HG03520 (cell line): ENCODE measurements around the gene ANKRD13A.
"Not testable (repeated sequence)": the region's sequence is repeated elsewhere in the genome, so short reads cannot be mapped to it uniquely, and the experiment has no call there.

Experiments used
- ATAC-seq: cut with Tn5 transposase; IDR thresholded peaks from one replicate; pipeline ENCODE4 v1.9.1; 2021; ENCODE audit warnings: mild to moderate bottlenecking, moderate library complexity; ENCODE audit not compliant: unreplicated experiment

The ANKRD13A gene

DNA sequence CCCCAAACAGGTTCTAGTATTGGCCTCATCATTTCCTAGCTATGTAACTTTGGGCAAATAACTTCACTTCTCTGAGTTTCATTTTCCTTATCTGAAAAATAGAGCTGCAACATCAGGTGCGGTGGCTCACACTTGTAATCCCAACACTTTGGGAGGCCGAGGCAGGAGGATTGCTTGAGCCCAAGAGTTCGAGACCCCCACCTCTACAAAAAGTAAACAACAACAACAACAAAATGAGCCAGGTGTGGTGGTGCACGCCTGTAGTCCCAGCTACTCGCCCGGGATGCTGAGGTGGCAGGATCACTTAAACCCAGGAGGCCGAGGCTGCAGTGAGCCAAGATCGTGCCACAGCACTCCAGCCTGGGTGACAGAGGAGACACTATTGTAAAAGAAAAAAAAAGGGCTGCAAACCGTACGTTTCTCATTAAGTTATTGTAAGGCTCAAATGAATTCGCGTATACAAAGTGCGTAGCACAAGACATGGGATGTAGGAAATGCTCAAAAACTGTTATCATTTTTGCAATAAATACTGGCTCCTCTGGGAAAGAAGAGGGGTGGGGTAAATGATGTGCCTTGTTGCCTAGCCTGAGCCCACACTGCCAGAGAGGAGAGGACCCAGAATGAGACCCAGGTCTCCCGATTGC lies 48.2 kb downstream of the ANKRD13A start:
- ATAC-seq, result no peak

- peak; percentile 97 for ATAC-seq
Observed at GRCh38 chr12:110048242-110049027, 49.2 kb downstream of the ANKRD13A start, which contains the start of gene C12orf76. Gene C12orf76 (minus strand): TSS chr12:110048522. CDS start chr12:110048495, 27 bp downstream.

- not testable (repeated sequence) for ATAC-seq
Observed at GRCh38 chr12:110049034-110049433, 49.8 kb downstream of the ANKRD13A start.

GRCh38 chr12:110049666-110050065 lies 50.4 kb downstream of the ANKRD13A start:
- ATAC-seq, result not testable (repeated sequence)

DNA sequence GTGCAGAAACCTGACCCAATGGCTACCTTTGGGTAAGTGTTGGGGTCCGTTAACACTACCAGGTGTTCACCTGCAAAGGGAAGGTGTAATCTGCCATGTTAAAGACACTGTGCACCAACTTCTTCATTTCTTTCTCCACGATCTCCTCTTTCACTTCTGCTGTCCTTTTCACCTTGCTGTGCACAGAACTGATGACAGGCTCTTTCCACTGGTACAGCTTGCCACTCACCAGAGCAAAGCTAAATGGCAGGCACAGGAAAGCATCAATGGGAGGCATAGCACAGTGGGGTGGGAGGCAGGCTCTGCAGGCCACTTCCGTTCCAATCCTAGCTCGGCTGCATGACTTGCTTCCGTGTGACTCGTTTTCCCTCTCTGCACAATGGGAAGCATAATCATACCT lies 51.7 kb downstream of the ANKRD13A start:
- ATAC-seq, result no peak

DNA sequence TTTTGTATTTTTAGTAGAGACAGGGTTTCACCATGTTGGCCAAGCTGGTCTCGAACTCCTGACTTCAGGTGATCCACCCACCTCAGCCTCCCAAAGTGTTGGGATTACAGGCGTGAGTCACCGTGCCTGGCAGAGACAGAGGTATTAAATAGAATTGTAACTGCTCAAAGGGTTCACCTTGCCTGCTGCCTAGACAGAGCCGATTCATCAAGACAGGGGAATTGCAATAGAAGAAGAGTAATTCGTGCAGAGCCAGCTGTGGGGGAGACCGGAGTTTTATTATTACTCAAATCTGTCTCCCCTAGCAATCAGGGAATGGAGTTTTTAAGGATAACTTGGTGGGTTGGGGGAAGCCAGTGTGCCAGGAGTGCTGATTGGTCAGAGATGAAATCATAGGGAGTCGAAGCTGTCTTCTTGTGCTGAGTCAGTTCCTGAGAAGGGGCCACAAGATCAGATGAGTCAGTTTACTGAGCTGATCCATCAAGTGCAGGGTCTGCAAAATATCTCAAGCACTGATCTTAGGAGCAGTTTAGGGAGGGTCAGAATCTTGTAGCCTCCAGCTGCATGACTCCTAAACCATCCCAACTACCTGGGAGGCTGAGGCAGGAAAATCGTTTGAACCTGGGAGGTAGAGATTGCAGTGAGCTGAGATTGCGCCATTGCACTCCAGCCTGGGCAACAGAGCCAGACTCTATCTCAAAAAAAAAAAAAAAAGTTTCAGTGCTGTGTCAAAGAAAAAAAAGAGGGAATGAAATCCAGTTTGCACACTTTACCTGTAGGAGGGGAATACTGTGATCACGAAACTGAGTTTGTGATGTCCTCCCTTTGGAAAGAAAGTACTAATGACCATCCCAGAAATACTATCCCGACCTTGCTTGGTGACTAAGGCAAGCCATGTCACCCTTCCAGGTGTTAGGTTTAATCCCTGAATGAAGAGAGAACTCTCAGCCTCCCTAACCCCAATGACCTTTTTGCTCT lies 56.4 kb downstream of the ANKRD13A start:
- not testable (repeated sequence) for ATAC-seq

GRCh38 chr12:110056643-110057042 lies 57.4 kb downstream of the ANKRD13A start:
- ATAC-seq, result not testable (repeated sequence)

- no peak for ATAC-seq
Observed at GRCh38 chr12:110058875-110059615, 59.8 kb downstream of the ANKRD13A start.

DNA sequence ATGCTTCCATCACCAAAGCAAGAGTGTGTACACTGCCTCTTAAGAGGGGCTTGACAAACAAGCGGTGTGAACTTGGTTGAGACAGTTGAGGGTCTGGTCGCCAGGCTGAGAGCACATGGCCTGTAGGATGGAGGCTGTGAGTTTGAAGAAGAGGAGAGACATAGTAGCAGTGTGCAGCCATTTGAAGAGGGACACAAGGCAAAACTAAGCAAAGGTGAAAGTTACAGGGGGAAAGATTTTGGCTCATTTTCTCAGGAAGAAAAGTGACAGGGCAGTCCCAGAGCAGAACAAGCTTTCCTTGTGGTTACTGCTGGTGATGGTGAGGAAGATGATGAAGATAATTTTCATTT lies 60.4 kb downstream of the ANKRD13A start:
- ATAC-seq, result no peak

DNA sequence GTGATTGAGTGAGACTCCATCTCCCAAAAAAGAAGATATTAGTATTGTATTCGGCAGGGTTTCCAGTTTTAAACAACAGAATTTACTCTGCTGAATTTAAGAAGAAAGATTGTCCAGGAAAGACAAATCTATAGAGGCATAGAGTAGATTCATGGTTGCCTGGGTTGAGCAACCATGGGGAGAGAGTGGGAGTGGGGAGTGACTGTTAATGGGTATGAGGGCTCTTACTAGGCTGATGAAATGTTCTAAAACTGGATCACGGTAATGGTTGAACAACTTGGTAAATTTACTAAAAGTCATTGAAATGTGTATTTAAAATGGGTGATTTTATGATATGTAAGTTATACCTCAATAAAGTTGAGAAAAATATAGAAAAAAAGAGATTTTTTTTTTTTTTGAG lies 63.0 kb downstream of the ANKRD13A start:
- ATAC-seq, result no peak

DNA sequence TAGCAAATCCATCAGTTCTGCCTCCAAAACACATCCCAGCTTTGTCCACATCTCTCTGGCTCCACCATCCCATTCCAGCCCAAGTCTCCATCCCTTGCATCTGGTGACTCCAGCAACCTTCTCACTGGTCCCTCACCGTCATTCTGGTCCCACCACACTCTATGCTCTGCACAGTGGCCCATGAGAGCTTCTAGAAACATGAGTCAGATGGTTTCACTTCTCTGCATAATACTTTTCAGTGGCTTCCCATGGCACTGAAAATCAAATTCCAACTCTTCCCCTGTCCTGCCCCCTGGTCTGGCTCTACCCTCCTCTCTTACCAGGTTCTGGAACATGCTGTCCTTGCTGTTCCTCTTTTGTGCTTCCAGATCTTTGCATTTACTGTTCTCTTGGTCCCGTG lies 66.3 kb downstream of the ANKRD13A start:
- no peak for ATAC-seq

DNA sequence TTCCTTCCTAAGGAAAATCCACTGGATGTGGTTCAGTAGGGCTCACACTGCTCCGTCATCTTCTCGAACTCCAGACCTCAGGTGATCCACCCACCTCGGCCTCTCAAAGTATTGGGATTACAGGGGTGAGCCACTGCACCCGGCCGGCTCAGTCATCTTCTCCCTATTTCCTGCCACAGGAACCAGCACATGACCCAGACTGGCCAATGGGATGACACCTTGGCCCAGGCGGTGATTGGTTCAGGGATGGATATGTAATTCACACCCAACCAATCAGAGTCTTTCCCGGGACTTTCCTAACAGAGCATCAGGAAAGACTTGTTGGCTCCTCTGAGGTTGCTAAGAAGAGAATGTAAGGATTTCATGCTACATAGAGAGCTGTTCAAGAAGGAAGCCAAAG lies 68.3 kb downstream of the ANKRD13A start:
- no peak for ATAC-seq

GRCh38 chr12:110068115-110068514 lies 68.9 kb downstream of the ANKRD13A start:
- ATAC-seq, result not testable (repeated sequence)

- ATAC-seq, result no peak
Observed at GRCh38 chr12:110068654-110069053, 69.4 kb downstream of the ANKRD13A start.

- no peak for ATAC-seq
Observed at GRCh38 chr12:110071504-110071903, 72.3 kb downstream of the ANKRD13A start.

- no peak for ATAC-seq
Observed at GRCh38 chr12:110071967-110072366, 72.7 kb downstream of the ANKRD13A start.

DNA sequence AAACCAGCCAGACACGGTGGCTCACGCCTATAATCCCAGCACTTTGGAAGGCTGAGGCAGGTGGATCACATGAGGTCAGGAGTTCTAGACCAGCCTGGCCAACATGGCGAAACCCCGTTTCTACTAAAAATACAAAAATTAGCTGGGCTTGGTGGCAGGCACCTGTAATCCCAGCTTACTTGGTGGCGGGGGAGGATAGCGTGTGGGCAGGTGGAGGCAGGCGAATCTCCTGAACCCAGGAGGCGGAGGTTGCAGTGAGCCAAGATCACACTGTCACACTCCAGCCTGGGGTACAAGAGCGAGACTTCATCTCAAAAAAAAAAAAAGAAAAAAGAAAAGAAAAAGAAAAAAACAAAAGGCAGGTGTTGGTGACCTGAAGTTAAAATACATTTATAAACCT lies 73.4 kb downstream of the ANKRD13A start:
- not testable (repeated sequence) for ATAC-seq

DNA sequence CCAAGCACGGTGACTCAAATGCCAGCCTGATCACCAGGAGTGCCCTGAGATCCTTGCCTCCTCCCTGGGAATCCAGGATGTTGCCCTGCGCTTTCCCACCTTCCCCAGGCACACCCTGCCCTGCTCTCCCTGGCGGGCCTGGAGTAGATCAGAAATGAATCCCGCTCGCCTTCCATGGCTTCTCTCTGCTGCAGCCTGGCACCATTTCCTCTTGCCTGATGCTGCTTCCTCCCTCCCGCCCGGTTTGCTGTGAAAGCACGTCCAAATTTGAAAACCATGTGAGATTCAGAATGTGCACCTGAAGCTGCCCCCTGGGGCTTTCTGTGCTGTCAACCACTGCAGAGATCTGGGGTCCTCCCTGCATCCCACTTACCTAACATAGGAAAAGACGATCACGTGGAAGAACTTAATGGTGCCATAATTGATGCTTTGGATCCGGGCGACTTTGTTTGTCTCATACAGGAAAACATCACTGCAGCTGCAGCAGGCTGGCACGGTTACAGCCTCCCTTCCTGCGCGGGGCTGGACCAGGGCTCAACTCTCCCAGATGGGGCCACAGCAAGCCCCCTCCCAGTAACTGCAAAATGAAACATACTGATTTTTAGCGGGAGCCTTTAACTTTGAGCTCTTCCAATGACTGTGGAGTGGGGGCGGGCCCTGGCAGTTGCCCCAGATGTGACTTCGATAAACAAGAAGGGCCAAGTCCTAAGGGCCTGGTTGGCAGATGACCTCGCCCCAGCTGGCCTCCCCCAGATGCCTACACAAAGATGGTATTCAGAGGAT lies 74.0 kb downstream of the ANKRD13A start:
- no peak for ATAC-seq

DNA sequence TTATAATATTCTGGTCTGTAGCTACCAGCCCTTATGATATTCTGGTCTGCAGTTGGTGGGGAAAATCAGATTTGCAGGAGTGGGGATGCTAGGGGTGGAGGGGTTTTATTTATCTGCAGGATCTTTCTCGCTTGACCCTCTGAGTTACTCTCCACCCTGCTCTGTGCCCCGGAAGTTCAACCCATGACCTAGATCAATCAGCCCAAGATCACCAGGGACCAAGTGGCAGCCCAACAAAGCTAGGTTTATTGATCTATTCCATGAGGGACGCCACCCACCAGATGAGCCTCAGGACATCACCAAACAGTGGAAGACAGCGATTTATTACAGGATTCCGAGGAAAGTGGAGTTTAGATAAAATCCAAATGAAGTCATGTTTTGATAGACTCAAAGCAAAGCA lies 74.9 kb downstream of the ANKRD13A start:
- ATAC-seq, result no peak

- no peak for ATAC-seq
Observed at GRCh38 chr12:110075880-110076279, 76.7 kb downstream of the ANKRD13A start.
